K562 (cell line): ENCODE results near the gene CAPZA3. TPM values are rescaled to one million over a fixed set of nuclear protein-coding genes. Genes with fewer than 3 reads are reported as not detected.

Experiments
- ATAC-seq: fragments of 200-7000 bp; cut with Tn5 transposase; 3 replicates; pipeline ENCODE4 v1.9.1; 2020; ENCODE audit warnings: moderate library complexity
- BruUV-seq: library from RNA; stranded (reverse); fragments of 400-500 nt; replicated peaks from 2 replicates; lab custom pipeline; 2021; lab: Mats Ljungman, UMichigan
- CTCF ChIA-PET: fragments of 300-600 bp; formaldehyde crosslinking; extraction: SDS; loops from one replicate; lab custom pipeline; 2021; ENCODE audit warnings: low intra/inter-chr PET ratio; lab: Yijun Ruan, JAX
- POLR2A ChIA-PET: fragments of 300-600, 350-650 bp; sonication (Branson Sonifier 250); formaldehyde crosslinking; extraction: SDS; loops from one replicate; lab custom pipeline; 2021; ENCODE audit warnings: antibody characterized with exemption, inconsistent platforms; lab: Yijun Ruan, JAX
- DNase-seq, 4 experiments: peaks; one replicate each; pipeline versions ENCODE4 v3.0.0 to v3.0.0-alpha.2; 2011 to 2018; ENCODE audit warnings: low spot score in 3 of 4, mixed read lengths in 3 of 4; ENCODE audit errors: extremely low read depth in 1 of 4
- FAIRE-seq: peaks from 2 replicates; lab custom pipeline; 2011; peaks lifted over from hg19 to GRCh38; lab: Jason Lieb, UNC
- H2AFZ ChIP-seq: 2 replicates; pipeline ENCODE4 v1.6.0; 2011; ENCODE audit warnings: low read depth, low read length, control low read depth, inconsistent platforms
- H3K27ac ChIP-seq: fragments of 200-600 bp; 3 replicates; pipeline ENCODE4 v1.8.0; 2011; ENCODE audit warnings: low read depth, mild to moderate bottlenecking, control low read depth, inconsistent platforms, low read length, moderate library complexity, mixed read lengths; ENCODE audit errors: extremely low read depth
- H3K27me3 ChIP-seq, 2 experiments: fragments of 300-600 bp in 1 of 2; 2 replicates in 1 of 2; 3 replicates in 1 of 2; pipeline versions ENCODE4 v1.6.0 to v1.8.0; 2011; ENCODE audit warnings: inconsistent platforms in 2 of 2, low read length in 2 of 2, mild to moderate bottlenecking in 1 of 2, mixed read lengths in 1 of 2, moderate library complexity in 1 of 2; ENCODE audit not compliant: control insufficient read depth in 2 of 2, insufficient read depth in 2 of 2
- H3K36me3 ChIP-seq: fragments of 300-600 bp; 3 replicates; pipeline ENCODE4 v1.8.0; 2011; ENCODE audit warnings: mild to moderate bottlenecking, low read length, inconsistent platforms; ENCODE audit not compliant: control insufficient read depth, insufficient read depth
- H3K4me1 ChIP-seq, 2 experiments: fragments of 200-600 bp in 1 of 2; replicated peaks in 1 of 2; 2 replicates in 1 of 2; 3 replicates in 1 of 2; pipeline versions ENCODE4 v1.5.1 to v1.8.0; 2011; ENCODE audit warnings: inconsistent platforms in 2 of 2, low read length in 2 of 2, mild to moderate bottlenecking in 1 of 2, mixed read lengths in 1 of 2, moderate library complexity in 1 of 2; ENCODE audit not compliant: control insufficient read depth in 2 of 2, insufficient read depth in 2 of 2
- H3K4me2 ChIP-seq: 2 replicates; pipeline ENCODE4 v1.6.1; 2011; ENCODE audit warnings: low read length, control low read depth, inconsistent platforms, mixed read lengths; ENCODE audit not compliant: insufficient read depth
- H3K4me3 ChIP-seq: fragments of 200-600 bp; sonication (generic), shearing (Covaris generic); 2 replicates; pipeline ENCODE4 v1.5.1; 2016; ENCODE audit warnings: control low read depth, inconsistent platforms
- H3K79me2 ChIP-seq: fragments of 200-600 bp; 3 replicates; pipeline ENCODE4 v1.8.0; 2011; ENCODE audit warnings: low read length, inconsistent platforms; ENCODE audit not compliant: control insufficient read depth, insufficient read depth
- H3K9ac ChIP-seq, 2 experiments: 2 replicates each; pipeline versions ENCODE4 v1.6.0 to v1.6.1; 2011; ENCODE audit warnings: low read depth in 2 of 2, low read length in 2 of 2, control low read depth in 1 of 2, inconsistent platforms in 1 of 2, mild to moderate bottlenecking in 1 of 2, mixed read lengths in 1 of 2; ENCODE audit not compliant: insufficient read depth in 1 of 2
- H3K9me1 ChIP-seq: one replicate; pipeline ENCODE4 v1.6.0; 2011; ENCODE audit warnings: inconsistent platforms, mild to moderate bottlenecking, low read length, moderate library complexity; ENCODE audit not compliant: control insufficient read depth, insufficient read depth
- H3K9me3 ChIP-seq: replicated peaks from 2 replicates; pipeline ENCODE4 v1.5.1; 2011; ENCODE audit warnings: low read depth, low read length, inconsistent platforms; ENCODE audit not compliant: control insufficient read depth, insufficient read depth
- H4K20me1 ChIP-seq: replicated peaks from 2 replicates; pipeline ENCODE4 v1.6.1; 2011; ENCODE audit warnings: low read length, inconsistent platforms, mixed read lengths; ENCODE audit not compliant: control insufficient read depth, insufficient read depth
- ARID3A ChIP-seq: IDR thresholded peaks from 2 replicates; pipeline ENCODE4 v1.6.1; 2012; ENCODE audit warnings: low read depth, low read length, improper control_type of control experiment, borderline replicate concordance
- ATF7 ChIP-seq: fragments of 450-650 bp; IDR thresholded peaks from 2 replicates; pipeline ENCODE4 v1.7.1; 2014; ENCODE audit warnings: mild to moderate bottlenecking, moderate library complexity
- CBFA2T2 ChIP-seq: fragments of 450-650 bp; conservative IDR thresholded peaks from 2 replicates; pipeline ENCODE4 v1.6.1; 2017; ENCODE audit warnings: mild to moderate bottlenecking
- CBFA2T3 ChIP-seq: fragments of 450-650 bp; IDR thresholded peaks from 2 replicates; pipeline ENCODE4 v1.6.1; 2017
- ELF2 ChIP-seq: fragments of 250-450 bp; sonication (Bioruptor Pico); IDR thresholded peaks from 2 replicates; pipeline ENCODE4 v1.5.0; 2021; ENCODE audit warnings: mild to moderate bottlenecking
- ETV6 ChIP-seq, 3 experiments: fragments of 150-350 bp in 1 of 3; sonication (generic) in 1 of 3; formaldehyde crosslinking in 1 of 3; IDR thresholded peaks; 2 replicates each; pipeline versions ENCODE4 v1.6.1 to v1.8.0; 2014 to 2022; ENCODE audit warnings: borderline replicate concordance in 2 of 3, low read depth in 2 of 3, antibody characterized with exemption in 1 of 3, low read length in 1 of 3, mild to moderate bottlenecking in 1 of 3, missing genetic modification reagents in 1 of 3
- PML ChIP-seq: IDR thresholded peaks from 2 replicates; pipeline ENCODE4 v1.6.1; 2012; ENCODE audit warnings: low read length, inconsistent platforms
- POLR2A ChIP-seq: fragments of 450-650 bp; conservative IDR thresholded peaks from 2 replicates; pipeline ENCODE4 v1.6.1; 2016
- STAT5B ChIP-seq: fragments of 250-450 bp; sonication (Bioruptor Pico); IDR thresholded peaks from 2 replicates; pipeline ENCODE4 v1.8.0; 2021; ENCODE audit warnings: mild to moderate bottlenecking, inconsistent platforms
- TBL1XR1 ChIP-seq, 2 experiments: IDR thresholded peaks; 2 replicates each; pipeline ENCODE4 v1.6.1; 2012; ENCODE audit warnings: improper control_type of control experiment in 2 of 2, low read length in 2 of 2, mild to moderate bottlenecking in 1 of 2
- ZNF77 ChIP-seq: fragments of 250-450 bp; sonication (Bioruptor Pico); IDR thresholded peaks from 2 replicates; pipeline ENCODE4 v1.5.0; 2020
- WGBS: fragments of 100-300 bp; shearing (Covaris generic); methylation state at CpG from one replicate; pipeline ENCODE4 v1.1.6; 2016; ENCODE audit warnings: low coverage, mixed read lengths; ENCODE audit not compliant: insufficient coverage; ENCODE audit errors: missing lambda C conversion rate; 5-methylcytosine and 5-hydroxymethylcytosine counted together
- in situ Hi-C: fragments of 300-500 bp; cut with MboI; formaldehyde crosslinking; loops from 4 replicates; pipeline ENCODE4 v1.15.0; 2018; ENCODE audit warnings: inconsistent platforms, mixed read lengths
- intact Hi-C: fragments of 100-400 bp; cut with micrococcal nuclease; formaldehyde crosslinking; loops from 2 replicates; pipeline ENCODE4 v1.14.2; 2022
- polyA plus RNA-seq, 8 experiments: library from polyadenylated mRNA; depleted of rRNA in 4 of 8; stranded (reverse) in 5 of 8; unstranded in 3 of 8; fragments of >200 nt; fragmentation: Nextera tagmentation in 2 of 8; fragmentation: Illumina TruSeq in 1 of 8; extraction: Ambion mirVana in 2 of 8; extraction: Trizol in 1 of 8; gene quantifications; 2 replicates each; pipeline versions ENCODE4 v1.2.1 to v1.2.3, GENCODE V29; 2011 to 2014; ENCODE audit warnings: inconsistent platforms in 1 of 8, missing spikeins in 1 of 8
- total RNA-seq, 7 experiments: library from RNA; depleted of rRNA in 6 of 7; stranded (reverse); fragments of >200 nt in 6 of 7; fragmentation: Illumina TruSeq in 2 of 7; extraction: Trizol in 2 of 7; gene quantifications; 2 replicates each; pipeline versions ENCODE4 v1.2.1 to v1.2.3, GENCODE V29; 2011 to 2021; ENCODE audit warnings: low replicate concordance in 1 of 7

The CAPZA3 gene
- total and polyA plus RNA-seq, 9 of the 15 experiments (the other 6 are each of a cell fraction or from before 2014, with no cell fraction given): not detected

GRCh38 chr12:18751866-18752265 lies 13.9 kb downstream of the CAPZA3 start:
- POLR2A ChIA-PET: no interaction called here
- FAIRE-seq (no peak), ATAC-seq (no peak), DNase-seq (no peak)
- Histone ChIP-seq H4K20me1 (no peaks in the 10 kb centered on the region), H3K9ac (peak overlapping the region in 1 of 2 experiments; percentile 34; a peak in 1 of 4 replicates), H3K9me3 (no peaks in the 10 kb centered on the region), H3K4me2 (no peak overlapping the region; the same call in 1 of the 2 replicates), H3K79me2 (no peaks in the 10 kb centered on the region), H3K27me3 (no peaks in the 10 kb centered on the region), H3K36me3 (no peaks in the 10 kb centered on the region), H3K9me1 (no peaks in the 10 kb centered on the region), H2AFZ (peak overlapping the region; percentile 53), H3K4me3 (no peak overlapping the region), H3K4me1 (peaks cover 4 to 30% of the 10 kb centered on the region in 2 experiments; a peak in 4 of 5 replicates), H3K27ac (peak overlapping the region; percentile 67; the same call in 2 of the 3 replicates)
- TF ChIP-seq POLR2A (no peak), CBFA2T3 (peak; percentile 55), ETV6 (IDR thresholded peaks at IDR 0.05; ENCODE audit: borderline replicate concordance in 1 of 2, low read depth in 2 of 2, low read length in 1 of 2) (no peak), ETV6 (CRISPR knock-in tag; IDR thresholded peaks at IDR 0.05; ENCODE audit: borderline replicate concordance) (no peak), ZNF77 (CRISPR knock-in tag) (no peak), CBFA2T2 (0 out of 2 replicates have a peak, but pooled peaks have one; percentile 9)
- in situ Hi-C loops: no loop called here
- BruUV-seq: no TSS peak
- intact Hi-C loops: no loop called here
- CTCF ChIA-PET: no interaction called here
- 8% methylated on average over 2 of the region's 2 CpGs for WGBS

- BruUV-seq: no TSS peak
- FAIRE-seq (peak; percentile 85), DNase-seq (peak; percentile 55 to 63 (median 58)), ATAC-seq (peak; percentile 78)
- Histone ChIP-seq H3K36me3 (no peaks in the 10 kb centered on the region), H3K9me3 (no peaks in the 10 kb centered on the region), H3K4me2 (peak overlapping the region; percentile 33; the same call in 1 of the 2 replicates), H3K27me3 (no peaks in the 10 kb centered on the region), H3K9ac (peak overlapping the region in 1 of 2 experiments; percentile 34; a peak in 1 of 4 replicates), H2AFZ (peak overlapping the region; percentile 53), H3K4me3 (no peak overlapping the region), H3K4me1 (peaks cover 4 to 30% of the 10 kb centered on the region in 2 experiments; a peak in 4 of 5 replicates), H3K9me1 (no peaks in the 10 kb centered on the region), H4K20me1 (no peaks in the 10 kb centered on the region), H3K27ac (peak overlapping the region; percentile 67), H3K79me2 (no peaks in the 10 kb centered on the region)
- intact Hi-C loops (no loop called here), in situ Hi-C loops (no loop called here)
- CTCF ChIA-PET: no interaction called here
- 14% methylated on average over 6 of the region's 6 CpGs for WGBS
- POLR2A ChIA-PET: no interaction called here
- TF ChIP-seq PML (no peak), STAT5B (CRISPR knock-in tag) (no peak), TBL1XR1 (IDR thresholded peaks at IDR 0.05; ENCODE audit: low read length in 2 of 2) (no peak), ATF7 (no peak), CBFA2T2 (peak; percentile 45), ARID3A (no peak), ELF2 (CRISPR knock-in tag) (no peak)
Observed at GRCh38 chr12:18752280-18752920, 14.5 kb downstream of the CAPZA3 start.
